ENCODE results near the gene UBE2E2.
A peak's percentile ranks its signal among the peaks of the same experiment; 100 is the strongest.
"Not testable (repeated sequence)": the region's sequence is repeated elsewhere in the genome, so short reads cannot be mapped to it uniquely, and the experiment has no call there.

The UBE2E2 gene

GRCh38 chr3:23202921-23203707 is at the start of gene UBE2E2:
UBE2E2 (plus strand) TSS chr3:23203327.
- peak; percentile 30 for DNase-seq

GRCh38 chr3:23153436-23153835 is 49.7 kb upstream of the UBE2E2 start:
- DNase-seq, result no peak

DNA sequence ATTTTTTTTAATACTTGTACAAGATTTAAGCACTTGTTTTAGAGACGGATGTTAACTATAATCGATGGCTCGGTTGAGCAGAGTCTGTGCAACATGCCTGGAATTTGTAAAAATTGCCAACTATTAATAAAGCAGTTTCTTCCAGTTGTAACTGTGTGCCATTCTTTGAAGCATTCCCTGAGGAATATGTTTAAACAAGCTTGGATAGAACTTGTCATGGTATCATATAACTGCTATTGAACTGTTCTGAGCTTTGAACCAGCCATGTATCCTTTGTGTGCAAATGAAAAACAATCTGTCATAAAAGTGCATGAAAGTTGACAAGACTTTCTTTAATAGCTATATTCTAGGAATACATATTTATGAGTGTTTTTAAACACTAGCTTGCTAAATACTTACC is 45.8 kb upstream of the UBE2E2 start:
- no peak for DNase-seq

- DNase-seq, result no peak
Observed at GRCh38 chr3:23159929-23160328, 43.2 kb upstream of the UBE2E2 start.

DNA sequence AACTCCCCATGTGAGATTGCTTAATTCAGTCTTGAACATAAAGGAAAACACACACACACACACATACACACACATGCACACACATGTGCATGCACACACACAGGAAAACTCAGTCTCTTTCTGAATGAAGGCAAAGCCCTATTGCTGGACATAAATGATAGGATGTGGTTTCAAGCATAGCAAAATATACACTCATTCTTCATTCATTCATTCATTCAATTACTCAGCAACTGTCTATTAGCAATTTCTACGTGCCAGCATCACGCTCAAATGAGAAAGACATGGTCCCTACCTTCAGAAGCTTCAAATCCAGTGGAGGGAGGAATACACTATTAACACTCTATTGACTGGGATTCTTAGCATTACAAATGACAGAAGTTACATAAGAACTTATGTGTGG is 41.8 kb upstream of the UBE2E2 start:
- no peak for DNase-seq

GRCh38 chr3:23161896-23162570 is 41.1 kb upstream of the UBE2E2 start:
- no peak for DNase-seq

DNA sequence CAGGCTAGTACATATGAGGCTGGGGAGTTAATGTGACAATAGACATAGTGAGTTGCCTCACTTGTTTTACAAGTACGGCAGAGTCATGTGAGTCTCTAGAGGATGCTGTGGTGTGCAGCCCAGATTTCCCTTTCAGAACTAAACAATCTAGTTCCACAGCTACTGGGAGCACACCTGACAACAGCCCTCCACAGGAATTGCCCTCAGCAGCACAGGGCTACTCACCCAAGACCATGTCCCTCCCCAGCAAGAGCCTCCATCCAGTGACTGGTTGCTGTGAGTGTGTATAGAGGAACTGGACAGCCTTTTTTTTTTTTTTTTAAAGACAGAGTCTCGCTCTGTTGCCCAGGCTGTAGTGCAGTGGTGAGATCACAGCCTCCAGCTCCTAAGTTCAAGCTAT is 40.2 kb upstream of the UBE2E2 start:
- no peak for DNase-seq

DNA sequence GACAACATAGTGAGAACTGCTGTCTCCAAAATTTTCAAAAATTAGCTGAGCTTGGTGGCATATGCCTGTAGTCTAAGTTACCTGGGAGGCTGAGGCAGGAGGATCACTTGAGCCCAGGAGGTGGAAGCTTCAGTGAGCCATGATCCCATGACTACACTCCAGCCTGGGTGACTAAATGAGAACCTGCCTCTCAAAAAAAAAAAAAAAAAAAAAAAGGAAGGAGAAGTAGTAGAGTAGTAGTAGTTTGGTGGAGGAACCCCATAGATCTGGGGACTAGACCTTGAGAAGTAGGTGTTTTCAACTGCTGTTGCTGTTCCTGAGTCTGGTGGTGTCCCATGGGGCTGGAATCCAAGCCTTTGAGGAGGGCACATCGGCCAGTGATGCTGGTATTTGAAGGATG is 38.4 kb upstream of the UBE2E2 start:
- no peak for DNase-seq

- DNase-seq, result no peak
Observed at GRCh38 chr3:23165571-23165970, 37.6 kb upstream of the UBE2E2 start.

- no peak for DNase-seq
Observed at GRCh38 chr3:23166276-23166675, 36.9 kb upstream of the UBE2E2 start.

DNA sequence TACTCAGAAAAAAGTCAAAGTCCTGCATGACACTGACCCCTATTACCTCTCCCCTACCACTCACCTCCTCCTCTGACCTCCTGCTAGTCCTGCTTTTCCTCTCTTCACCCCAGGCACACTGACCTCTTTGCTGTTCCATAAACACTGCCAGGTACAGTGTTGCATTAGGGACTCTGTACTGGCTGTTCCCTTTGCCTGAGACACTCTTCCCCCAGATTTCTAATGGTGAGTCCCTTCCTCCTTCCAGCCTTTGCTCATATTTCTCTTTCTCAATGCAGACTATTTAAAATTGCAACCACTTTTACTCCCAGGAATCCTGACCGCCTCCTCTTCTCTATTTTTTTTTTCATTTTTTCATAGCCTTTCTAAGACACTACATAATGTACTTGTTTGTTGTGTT is 36.3 kb upstream of the UBE2E2 start:
- DNase-seq, result no peak

DNA sequence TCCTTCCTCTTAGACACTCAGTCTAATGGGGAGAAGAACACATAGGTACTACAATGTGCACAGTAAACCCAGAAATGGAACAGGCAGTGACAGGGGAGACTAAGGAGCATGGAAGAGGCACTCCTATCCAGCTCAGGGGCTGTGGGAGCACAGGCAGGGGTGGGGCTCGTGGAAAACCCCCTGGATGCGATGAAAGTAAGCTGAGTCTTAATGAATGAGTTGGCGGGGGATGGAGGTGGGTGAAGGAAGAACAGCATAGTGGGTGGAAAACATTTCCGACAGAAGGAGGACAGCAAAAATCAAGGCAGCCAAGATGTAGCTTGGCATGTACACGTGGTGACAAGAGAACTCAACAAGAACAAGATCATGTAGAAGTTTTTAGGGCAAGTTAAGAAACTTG is 33.6 kb upstream of the UBE2E2 start:
- DNase-seq, result no peak

DNA sequence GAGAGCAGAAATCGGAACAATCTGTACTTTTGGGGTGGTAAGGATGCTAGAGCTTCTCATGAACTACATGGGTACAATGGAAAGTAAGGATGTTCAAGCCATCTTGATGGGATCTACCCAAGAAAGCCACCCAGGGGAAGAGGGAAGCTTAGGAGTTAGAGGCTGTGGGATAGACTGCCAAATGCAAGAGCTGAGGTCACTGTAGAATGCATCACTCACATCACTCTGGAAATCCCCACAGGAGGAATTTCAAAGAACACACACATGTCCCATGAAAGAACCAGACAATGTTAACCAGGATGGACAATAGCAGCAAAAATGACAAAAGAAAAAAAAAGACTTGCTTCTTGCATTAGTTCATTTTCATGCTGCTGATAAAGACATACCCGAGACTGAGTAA is 32.8 kb upstream of the UBE2E2 start:
- DNase-seq, result no peak

DNA sequence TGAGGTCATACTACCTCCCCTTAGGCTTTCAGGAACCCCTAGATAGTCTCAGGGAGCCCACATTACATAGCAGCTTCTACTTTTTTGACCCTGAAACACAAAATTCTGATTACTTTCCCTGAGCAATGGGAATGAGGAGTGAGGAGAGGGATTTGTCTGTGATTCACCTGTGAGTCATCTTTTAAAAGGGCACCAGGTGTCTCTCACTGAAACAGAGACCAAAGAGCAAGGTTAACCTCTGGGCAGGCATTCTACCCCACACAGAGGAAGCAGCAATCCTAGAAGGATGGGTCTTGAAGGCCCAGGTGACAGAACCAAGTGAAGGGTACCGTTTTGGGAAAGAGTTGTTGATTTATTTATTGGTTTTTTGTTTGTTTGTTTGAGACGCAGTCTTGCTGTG is 31.1 kb upstream of the UBE2E2 start:
- DNase-seq, result no peak

DNA sequence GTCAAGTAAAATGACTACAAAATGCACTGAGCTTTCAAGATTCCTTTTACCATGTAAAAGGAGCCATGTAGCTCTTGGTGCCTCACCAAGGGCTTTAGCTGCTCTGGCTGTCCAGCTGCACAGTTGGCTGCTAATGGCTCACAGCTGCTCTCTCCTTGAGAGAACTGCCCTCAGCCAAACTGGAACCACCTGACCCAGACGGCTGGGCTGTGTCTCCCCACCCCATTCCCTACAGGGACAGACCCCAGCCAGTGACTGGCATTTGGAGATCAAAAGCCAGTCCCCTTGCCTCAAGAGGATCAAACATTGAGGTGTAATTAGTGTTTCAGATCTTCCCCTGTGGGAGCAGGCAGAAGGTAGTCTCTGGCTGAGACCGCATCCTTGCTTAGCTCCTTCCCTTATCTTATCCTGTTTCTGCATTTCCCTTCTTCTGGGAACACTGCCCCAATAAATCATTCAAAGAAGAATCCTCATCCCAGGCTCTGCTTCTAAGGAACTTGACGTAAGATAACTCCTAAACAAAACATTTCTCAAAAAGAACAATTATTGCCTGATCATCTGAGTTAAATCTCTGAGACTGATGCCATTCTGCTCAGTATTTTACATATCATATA is 28.6 kb upstream of the UBE2E2 start:
- DNase-seq, result no peak

GRCh38 chr3:23175341-23176083 is 27.6 kb upstream of the UBE2E2 start:
- no peak for DNase-seq

DNA sequence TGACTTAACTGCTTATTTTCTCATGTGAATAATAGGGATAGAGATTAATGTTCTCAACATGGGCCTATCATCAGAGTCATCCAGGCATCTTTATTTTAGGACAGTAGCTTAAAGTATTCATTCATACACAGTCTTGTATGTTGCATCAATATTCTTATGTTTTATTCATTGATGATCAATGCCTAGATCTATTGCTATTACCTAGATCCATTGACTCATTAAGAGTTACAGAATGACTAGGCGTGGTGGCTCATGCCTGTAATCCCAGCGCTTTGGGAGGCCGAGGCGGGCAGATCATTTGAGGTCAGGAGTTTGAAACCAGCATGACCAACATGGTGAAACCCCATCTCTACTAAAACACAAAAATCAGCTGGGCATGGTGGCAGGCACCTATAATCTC is 26.3 kb upstream of the UBE2E2 start:
- DNase-seq, result not testable (repeated sequence)

DNA sequence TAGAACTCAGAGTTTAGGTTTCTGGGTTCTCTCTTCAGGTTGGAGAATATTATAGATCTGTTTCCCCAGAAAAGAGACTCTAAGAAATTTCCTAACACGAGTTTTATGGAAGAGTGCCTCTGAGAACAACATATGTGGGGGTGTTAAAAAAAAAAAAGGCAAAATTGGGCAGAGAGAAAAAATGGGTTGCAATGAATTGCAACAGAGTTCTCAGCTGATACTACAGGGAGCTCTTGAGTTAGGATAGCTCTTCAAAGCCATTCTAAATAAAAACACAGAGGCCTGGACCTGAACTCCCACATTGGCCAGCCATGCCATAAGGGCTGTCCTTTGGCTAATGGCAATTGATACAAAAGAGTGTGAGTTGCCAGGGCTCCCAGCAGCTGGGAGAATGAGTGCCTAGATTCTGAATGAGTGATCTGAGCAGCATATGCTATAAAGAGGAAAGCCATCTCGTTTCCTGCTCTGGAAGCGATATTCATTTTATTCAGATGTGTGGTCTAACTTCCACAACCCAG is 20.1 kb upstream of the UBE2E2 start:
- no peak for DNase-seq

DNA sequence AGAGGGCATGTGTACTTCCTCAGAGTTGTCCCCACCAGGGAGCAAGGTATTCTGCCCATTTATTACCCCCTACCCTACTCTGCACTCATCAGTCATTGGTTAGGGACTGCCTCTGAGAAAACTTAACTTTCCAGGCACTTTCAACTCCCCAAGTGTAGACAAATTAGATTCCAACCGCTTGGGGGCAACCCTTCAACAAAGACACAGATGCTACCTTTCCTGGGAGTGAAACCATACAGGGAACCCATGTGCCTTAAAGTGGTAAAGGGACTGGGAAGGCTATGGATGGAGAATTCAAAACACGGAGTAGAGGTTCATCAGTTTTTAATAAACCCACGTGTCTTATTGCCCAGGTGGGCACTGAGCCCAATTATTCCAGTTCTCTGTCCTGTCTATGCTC is 19.4 kb upstream of the UBE2E2 start:
- no peak for DNase-seq

GRCh38 chr3:23185861-23186260 is 17.3 kb upstream of the UBE2E2 start:
- DNase-seq, result no peak

DNA sequence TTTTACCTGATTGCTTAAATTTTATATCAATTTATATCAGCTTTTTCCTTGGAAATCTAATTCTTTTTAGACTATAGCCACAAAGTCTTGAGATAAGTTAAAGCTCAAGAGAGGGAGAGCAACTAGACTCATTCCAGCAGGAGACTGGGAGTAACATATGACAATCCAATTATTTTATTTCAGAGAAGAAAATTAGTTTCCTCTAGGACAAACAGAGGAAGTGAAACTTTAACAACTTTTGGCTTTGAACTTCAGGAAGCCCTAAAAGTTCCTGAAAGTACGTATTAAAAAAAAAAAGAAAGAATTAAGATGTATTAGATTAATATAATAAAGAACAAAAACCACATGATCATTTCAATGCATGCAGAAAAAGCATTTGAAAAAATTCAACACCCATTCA is 13.9 kb upstream of the UBE2E2 start:
- DNase-seq, result no peak

DNA sequence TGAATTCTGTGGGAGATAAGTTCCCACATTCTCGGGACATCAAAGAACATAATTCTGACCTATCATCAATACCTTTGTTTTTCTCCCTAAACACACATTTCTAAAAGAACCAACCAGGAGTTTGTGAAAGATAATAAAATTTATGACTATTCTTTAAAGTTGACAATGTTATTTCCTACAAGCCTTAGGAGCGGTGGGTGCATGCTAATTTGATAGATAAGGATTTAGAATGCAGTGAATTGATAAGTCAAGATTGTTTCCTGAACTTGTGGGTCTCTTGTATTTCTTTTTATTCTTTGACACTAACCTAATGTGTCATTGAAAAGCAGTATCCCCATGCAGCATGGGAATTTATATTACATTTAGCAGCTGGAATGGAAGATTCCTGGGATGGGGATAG is 10.3 kb upstream of the UBE2E2 start:
- no peak for DNase-seq

DNA sequence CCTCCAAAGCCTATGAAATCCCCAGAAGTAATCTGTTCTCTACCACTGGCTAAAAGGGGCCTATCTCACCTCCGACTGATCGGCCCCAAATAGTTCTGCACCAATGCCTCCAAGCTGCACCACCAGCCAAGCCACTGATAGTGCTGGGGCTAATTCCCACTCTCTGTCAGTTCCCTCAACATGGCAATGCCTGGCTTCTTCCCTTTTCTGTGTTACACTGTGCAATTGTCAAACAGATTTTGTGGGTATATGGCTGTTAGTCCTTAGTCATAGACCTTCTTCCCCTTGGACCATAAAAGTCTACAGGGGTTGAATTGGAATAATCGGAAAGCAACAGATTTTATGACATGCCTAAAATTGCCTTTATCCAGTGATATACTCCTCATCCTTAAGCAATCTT is 9.3 kb upstream of the UBE2E2 start:
- no peak for DNase-seq
